GM18867 (cell line): ENCODE data around the gene KIR3DL3.
A peak's percentile ranks its signal among the peaks of the same experiment; 100 is the strongest.
"Not testable (repeated sequence)": the region's sequence is repeated elsewhere in the genome, so short reads cannot be mapped to it uniquely, and the experiment has no call there.

Experiments
- ATAC-seq: cut with Tn5 transposase; IDR thresholded peaks from one replicate; pipeline ENCODE4 v1.9.1; 2021; ENCODE audit warnings: mild to moderate bottlenecking, moderate library complexity; ENCODE audit not compliant: unreplicated experiment

The KIR3DL3 gene

DNA sequence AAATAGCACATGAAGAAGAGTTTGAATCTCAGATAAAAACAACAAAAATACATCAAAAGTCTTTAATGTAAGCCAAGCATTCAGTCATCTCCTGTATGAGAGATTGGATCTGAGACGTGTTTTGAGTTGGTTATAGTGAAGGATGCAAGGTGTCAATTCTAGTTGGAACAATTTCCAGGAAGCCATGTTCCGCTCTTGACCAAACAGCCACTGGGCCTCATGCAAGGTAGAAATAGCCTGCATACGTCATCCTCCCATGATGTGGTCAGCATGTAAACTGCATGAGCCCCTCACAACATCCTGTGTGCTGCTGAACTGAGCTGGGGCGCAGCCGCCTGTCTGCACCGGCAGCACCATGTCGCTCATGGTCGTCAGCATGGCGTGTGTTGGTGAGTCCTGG is at the start of gene KIR3DL3:
Gene KIR3DL3 (plus strand): TSS at position 301 of the 400 bp plus-strand sequence. CDS start 55 bp downstream, at position 356.
- ATAC-seq = no peak

DNA sequence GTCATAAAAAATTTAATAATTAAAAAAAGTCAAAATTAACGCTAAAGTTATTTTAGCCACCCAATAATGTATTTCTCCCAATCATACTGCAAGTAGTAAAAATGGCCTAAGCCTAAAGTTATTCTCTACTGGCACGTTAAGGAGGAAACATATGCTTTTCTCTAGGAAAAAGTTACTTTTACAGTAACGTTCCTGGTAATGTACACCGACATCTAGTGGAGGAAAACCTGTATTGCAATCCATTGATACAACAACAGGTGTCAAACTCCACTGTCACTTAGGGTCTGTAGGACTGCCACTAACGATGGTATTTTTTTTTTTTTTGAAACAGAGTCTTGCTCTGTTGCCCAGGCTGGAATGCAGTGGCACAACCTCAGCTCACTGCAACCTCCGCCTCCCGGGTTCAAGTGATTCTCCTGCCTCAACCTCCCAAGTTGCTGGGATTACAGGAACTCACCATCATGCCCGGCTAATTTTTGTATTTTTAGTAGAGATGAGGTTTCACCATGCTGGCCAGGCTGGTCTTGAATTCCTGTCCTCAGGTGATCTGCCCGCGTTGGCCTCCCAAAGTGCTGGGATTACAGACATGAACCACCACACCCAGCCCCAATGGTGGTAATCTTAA is 47.9 kb upstream of the KIR3DL3 start:
- not testable (repeated sequence) for ATAC-seq

DNA sequence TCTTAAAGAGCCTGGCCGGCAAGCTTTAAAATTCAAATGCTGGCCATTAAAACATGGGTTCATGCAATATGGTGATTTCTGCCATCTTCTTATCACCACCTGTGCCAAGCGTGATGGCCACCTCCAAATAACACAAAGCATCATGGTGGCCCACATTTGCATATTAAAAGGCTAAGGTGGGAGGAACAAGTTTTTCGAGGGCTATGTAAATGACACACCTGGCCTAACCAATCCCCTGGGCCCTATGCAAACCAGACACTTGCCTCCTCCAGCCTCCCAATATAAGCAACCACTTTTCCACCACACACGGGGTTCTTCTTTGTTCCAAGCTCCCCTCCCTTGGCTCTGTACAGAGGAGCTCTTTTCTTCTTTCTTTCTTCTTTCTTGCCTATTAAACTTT is 47.0 kb upstream of the KIR3DL3 start:
- ATAC-seq = no peak

DNA sequence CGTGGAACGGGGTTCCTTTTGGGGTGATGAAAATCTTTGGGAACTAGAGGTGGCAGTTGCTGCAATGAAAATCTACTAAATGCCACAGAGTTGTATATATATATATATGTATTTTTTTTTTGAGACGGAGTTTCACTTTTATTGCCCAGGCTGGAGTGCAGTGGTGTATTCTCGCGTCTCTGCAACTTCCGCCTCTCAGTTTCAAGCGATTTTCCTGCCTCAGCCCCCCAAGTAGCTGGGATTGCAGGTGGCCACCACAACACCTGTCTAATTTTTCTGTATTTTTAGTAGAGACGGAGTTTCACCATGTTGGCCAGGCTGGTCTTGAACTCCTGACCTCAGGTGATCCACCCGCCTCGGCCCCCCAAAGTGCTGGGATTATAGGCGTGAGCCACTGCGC is 42.6 kb upstream of the KIR3DL3 start:
- not testable (repeated sequence) for ATAC-seq

DNA sequence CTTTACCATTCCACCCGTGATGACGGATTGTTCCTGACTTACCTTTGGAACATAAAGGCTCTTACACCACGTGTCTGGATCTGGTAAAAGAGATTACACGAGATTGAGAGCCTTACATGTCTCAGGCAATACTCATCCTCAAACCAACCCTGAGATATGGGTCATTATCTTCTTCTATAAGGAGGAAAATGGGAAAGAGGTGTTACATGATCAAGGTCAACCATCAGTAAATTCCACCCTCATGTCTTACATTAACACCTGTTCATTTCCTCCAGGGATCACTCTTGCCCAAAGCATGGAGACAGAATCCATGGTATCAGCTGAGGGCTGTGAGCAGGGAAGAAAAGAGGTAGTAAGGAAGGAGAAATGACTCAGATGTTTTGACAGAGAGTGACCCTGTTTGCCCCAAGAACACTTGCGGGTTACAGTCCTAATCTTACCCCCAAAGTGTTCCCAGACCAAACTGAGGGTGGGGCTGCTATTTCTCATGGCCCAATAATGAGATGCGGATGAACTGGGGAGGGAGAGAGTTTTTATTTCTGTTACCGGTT is 41.9 kb upstream of the KIR3DL3 start:
- no peak for ATAC-seq

DNA sequence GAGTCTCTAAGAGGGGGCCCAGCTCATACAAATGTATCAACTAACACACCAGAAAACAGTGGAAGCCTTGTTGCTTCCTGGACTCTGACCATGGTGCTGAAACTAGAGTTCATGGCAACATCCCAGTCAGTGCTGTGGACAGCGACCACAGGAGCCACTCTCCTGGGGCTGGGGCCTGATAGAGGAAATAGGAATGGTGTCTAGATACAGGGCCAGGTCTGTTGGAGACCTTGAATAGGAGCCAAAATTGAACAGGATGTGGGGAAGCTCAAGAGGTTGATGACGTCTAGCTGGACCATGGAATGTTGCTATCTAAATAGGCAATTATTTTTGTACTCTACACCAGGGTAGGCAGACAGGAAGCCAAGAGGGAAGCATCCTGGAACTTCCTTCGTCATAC is 39.7 kb upstream of the KIR3DL3 start:
- ATAC-seq = no peak

DNA sequence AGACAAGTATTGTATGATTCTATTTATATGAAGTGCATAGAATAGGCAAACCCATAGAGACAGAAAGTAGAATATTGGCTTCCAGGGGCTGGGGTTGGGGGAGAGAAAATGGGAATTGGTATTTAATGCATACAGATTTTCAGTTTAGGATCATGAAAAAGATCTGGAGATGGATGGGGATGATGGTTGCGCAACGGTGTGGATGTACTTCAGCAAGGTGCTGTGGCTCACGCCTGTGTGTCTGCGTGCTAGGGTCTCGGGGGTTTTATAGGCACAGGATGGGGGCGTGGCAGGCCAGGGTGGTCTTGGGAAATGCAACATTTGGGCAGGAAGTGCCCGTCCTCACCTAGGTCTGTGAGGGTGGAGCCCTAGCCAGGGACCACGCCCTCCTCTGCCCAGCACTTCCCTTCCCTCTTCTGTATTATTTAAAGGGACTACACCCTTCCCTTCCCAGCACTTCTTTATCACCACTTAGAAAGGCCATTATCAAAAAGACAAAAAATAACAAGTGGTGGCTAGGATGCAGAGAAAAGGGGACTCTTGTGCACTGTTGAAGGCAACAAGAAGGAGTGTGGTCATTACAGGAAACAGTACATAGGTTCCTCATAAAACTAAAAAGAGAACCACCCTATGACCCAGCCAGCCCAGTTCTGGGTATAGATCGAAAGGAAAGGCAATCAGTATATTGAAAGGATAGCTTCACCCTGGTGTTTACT is 32.5 kb upstream of the KIR3DL3 start:
- ATAC-seq = no peak

DNA sequence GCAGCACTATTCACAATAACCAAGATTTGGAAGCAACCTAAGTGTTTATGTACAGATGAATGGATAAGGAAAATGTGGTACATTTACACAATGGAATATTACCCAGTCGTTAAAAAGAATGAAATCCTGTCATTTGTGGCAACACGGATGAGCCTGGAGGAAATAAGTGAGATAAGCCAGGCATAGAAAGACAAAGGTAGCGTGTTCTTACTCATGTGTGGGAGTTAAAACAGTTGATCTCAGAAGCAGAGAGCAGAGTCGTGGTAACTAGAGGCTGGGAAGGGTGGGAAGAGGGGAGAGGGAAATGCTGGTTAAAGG is 32.0 kb upstream of the KIR3DL3 start:
- no peak for ATAC-seq

DNA sequence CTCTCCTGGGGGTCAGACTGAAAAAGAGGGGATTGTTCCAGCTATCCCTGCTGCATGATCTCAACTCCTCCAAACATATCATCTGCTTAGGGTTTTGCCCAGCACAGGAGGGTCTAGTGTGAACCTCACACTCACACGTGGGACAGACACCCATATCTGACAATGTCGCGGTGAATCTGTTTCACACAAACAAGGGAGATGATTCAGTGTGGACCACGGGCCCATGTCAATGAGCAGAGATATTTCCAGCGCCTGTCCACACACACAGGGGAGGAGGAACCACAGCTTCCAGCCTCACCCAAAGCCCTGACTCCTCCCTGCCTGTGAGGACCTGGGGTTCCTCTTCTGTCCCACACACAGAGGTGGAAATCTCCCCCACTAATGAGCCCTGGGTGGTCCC is 29.6 kb upstream of the KIR3DL3 start:
- ATAC-seq = no peak

DNA sequence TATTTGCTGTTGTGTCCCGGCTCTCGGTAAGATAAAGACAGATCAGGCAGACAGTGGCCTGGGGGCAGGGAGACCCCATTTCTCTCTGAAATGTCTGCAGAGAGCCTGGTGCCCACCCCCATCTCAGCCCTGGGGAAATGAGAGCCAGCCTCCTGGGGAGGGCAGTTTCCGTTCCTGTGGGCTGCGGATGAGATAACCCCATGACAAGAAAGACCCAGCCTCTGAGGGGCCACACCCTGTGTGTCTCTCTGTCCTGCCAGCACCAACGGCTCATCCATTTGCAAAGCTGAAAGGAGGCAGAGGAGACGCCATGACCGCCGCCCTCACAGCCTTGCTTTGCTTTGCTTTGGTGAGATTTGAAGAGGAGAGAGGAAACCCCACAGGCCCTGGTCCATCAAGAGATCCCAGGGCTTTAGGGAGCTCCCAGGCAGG is 28.1 kb upstream of the KIR3DL3 start:
- ATAC-seq = no peak

DNA sequence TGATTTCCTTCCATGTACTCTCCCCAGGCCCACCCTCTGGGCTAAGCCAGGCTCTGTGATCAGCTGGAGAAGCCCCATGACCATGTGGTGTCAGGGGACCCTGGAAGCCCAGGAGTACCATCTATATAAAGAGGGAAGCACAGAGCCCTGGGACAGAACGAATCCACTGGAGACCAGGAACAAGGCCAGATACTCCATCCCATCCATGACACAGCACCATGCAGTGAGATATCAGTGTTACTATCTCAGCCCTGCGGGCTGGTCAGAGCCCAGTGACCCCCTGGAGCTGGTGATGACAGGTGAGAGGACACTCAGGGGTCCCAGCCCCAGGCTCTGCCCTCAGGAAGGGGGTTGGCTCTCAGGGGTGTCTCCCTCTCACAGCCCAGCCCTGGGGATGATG is 27.5 kb upstream of the KIR3DL3 start:
- no peak for ATAC-seq

DNA sequence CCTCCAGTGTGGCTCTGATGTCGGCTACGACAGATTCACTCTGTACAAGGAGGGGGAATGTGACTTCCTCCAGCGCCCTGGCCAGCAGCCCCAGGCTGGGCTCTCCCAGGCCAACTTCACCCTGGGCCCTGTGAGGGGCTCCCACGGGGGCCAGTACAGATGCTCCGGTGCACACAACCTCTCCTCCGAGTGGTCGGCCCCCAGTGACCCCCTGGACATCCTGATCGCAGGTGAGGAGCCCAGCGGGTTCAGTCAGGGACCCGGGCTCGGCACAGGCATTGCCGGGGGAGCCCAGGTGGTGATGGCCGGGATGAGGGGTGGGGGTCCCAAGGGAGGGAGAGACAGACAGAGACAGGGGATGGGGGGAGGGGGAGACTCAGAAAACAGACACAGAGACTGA is 26.5 kb upstream of the KIR3DL3 start:
- not testable (repeated sequence) for ATAC-seq

DNA sequence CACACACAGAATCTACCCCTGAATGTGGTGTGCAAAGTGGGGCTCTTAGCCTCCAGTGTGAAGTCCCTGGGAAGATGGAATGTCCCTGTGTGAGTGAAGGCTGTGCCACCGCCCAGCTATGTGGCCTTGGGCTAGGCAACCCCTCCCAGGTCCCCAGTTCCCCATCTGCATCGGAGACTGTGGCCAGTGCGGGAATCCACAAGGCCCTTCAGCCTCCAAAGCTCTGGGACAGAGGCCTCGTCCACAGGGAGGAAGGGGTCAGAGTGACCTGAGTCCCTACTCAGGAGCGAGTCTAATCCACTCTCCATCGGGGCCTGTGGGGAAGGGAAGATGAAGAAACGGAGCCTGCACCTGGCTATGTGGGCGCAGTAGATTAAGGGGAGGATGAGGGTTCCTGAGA is 19.3 kb upstream of the KIR3DL3 start:
- no peak for ATAC-seq

DNA sequence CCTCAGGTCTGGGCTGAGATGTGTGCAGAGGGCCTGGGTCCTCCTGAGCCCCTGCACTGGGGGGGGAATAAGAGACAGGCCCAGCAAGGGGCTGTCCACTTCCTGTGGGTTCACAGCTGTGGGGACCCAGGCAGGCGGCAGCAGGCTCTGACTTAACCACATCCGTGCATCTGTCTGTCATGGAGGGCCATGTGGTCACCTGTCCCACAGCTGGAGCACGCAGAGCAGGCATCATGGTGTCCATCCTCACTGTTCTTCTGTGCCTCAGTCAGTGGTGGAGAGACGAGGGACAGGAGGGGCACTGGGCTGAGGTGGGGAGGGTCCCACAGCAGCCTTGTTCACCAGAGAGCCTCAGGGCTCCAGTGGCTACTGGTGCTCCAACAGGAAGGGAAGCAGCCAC is 16.3 kb upstream of the KIR3DL3 start:
- peak; percentile 38 for ATAC-seq

DNA sequence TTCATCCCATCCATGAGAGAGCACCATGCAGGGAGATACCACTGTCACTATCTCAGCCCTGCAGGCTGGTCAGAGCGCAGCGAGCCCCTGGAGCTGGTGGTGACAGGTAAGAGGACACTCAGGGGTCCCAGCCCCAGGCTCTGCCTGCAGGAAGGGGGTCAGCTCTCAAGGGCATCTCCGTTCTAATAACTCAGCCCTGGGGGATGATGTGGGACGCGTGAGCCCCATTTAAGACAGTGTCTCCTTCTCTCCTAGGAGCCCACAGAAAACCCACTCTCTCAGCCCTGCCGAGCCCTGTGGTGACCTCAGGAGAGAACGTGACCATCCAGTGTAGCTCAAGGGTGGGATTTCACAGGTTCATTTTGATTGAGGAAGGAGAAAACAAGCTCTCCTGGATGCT is 15.5 kb upstream of the KIR3DL3 start:
- no peak for ATAC-seq

DNA sequence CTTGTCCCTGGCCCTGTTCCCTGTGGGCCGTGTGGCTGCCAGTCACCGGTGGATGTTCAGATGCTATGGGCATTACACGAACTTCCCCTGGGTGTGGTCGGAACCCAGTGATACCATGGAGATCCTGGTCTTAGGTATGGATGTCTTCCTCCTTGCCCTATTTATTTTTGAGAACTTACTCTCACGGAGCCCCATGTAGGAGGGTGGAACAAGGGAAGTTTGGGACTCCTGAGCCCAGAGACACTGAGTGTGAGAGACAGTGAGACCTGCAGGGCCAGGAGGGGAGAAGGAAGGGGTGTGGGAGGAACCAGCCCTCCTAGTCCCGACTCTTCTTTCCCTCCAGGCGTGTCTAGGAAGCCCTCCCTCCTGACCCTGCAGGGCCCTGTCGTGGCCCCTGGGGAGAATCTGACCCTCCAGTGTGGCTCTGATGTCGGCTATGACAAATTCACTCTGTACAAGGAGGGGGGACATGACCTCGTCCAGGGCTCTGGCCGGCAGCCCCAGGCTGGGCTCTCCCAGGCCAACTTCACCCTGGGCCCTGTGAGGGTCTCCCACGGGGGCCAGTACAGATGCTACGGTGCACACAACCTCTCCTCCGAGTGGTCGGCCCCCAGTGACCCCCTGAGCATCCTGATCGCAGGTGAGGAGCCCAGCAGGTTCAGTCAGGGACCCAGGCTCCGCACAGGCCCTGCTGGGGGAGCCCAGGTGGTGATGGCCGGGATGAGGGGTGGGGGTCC is 14.9 kb upstream of the KIR3DL3 start:
- ATAC-seq = no peak

DNA sequence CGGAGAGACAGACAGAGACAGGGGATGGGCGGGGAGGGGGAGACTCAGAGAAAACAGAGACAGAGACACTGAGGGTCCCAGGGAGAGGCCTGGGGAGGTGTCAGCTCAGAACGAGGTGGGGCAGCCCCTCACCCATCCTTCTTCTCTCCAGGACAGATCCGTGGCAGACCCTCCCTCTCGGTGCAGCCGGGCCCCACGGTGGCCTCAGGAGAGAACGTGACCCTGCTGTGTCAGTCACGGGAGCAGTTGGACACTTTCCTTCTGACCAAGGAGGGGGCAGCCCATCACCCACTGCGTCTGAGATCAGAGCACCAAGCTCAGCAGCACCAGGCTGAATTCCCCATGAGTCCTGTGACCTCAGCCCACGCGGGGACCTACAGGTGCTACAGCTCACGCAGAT is 14.3 kb upstream of the KIR3DL3 start:
- not testable (repeated sequence) for ATAC-seq

DNA sequence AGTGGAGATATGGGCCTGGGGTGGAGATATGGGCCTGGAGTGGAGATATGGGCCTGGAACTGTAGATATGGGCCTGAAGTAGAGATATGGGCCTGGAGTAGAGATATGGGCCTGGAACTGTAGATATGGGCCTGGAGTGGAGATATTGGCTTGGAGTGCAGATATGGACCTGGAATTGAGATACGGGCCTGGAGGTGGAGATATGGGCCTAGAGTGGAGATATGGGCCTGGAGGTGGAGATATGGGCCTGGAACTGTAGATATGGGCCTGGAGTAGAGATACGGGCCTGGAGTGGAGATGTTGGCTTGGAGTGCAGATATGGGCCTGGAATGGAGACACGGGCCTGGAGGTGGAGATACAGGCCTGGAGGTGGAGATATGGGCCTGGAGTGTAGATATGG is 402 bp downstream of the KIR3DL3 start:
- no peak for ATAC-seq

DNA sequence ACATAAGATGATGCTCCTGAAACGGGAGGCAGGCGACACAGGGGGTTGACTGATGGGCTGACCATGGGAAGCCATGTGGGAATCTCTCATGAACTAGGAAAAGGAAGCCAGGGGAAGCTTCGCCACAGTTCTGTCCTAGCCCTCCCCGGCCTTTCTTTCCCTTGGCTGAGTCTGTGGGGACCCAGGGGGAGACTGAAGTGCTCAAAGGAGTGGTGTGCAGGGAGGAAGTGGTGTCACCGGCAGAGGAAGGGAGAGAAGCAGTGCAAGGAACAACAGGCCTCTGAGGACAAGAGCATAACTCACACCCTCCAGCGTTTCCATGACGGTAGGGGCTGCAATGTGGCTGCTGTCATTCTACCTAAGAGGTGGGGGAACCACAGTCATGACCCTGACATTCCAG is 1.1 kb downstream of the KIR3DL3 start:
- ATAC-seq = no peak

DNA sequence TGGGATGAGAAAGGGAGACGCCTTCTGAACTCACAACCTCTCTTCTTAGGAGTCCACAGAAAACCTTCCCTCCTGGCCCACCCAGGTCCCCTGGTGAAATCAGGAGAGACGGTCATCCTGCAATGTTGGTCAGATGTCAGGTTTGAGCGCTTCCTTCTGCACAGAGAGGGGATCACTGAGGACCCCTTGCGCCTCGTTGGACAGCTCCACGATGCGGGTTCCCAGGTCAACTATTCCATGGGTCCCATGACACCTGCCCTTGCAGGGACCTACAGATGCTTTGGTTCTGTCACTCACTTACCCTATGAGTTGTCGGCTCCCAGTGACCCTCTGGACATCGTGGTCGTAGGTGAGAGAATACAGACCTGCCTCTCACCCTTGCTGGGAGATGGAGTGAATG is 3.3 kb downstream of the KIR3DL3 start:
- no peak for ATAC-seq

DNA sequence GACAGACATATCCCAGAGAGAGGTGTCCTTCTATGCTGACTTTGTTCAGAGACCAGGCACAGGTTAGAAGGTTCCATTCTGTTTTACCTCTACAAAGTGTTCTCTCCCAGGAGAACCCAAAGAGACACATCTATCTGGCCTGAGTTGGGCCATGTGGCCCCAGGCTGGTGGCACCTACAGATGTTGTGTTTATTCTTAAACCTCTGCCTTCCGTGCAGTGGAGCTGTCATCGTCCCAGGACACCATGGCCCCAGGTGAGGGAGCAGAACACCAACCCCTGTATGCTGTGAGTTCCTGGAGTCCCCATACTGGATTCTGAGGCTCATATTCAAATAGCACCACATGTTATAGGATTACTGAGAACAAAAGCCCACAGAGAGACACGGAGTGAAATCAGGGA is 3.9 kb downstream of the KIR3DL3 start:
- ATAC-seq = no peak
